Parathyroid adenoma (tissue), 2 donors: ENCODE results near the gene B3GAT2.

ENCODE experiments used
- H2AFZ ChIP-seq: fragments of 300-600 bp; sonication (generic); one replicate; pipeline ENCODE4 v1.7.0; 2017; ENCODE audit warnings: antibody characterized with exemption, mild to moderate bottlenecking
- H3K27ac ChIP-seq: fragments of 300-600 bp; sonication (generic); one replicate; pipeline ENCODE4 v1.7.0; 2017
- H3K27me3 ChIP-seq: fragments of 300-600 bp; sonication (generic); one replicate; pipeline ENCODE4 v1.7.0; 2017; ENCODE audit warnings: low read length; ENCODE audit not compliant: control insufficient read depth, insufficient read depth
- H3K36me3 ChIP-seq: fragments of 300-600 bp; sonication (generic); one replicate; pipeline ENCODE4 v1.7.0; 2017; ENCODE audit warnings: low read length; ENCODE audit not compliant: control insufficient read depth, insufficient read depth
- H3K4me1 ChIP-seq: fragments of 300-600 bp; sonication (generic); one replicate; pipeline ENCODE4 v1.7.0; 2017; ENCODE audit warnings: control low read depth
- H3K4me2 ChIP-seq: fragments of 300-600 bp; sonication (generic); one replicate; pipeline ENCODE4 v1.7.0; 2017; ENCODE audit warnings: low read length
- H3K4me3 ChIP-seq: fragments of 300-600 bp; sonication (generic); one replicate; pipeline ENCODE4 v1.7.0; 2017; ENCODE audit warnings: low read depth, low read length
- H3K79me2 ChIP-seq: fragments of 300-600 bp; sonication (generic); one replicate; pipeline ENCODE4 v1.7.0; 2017; ENCODE audit warnings: control low read depth
- H3K9ac ChIP-seq: fragments of 300-600 bp; sonication (generic); one replicate; pipeline ENCODE4 v1.7.0; 2017; ENCODE audit warnings: mild to moderate bottlenecking
- H3K9me3 ChIP-seq: fragments of 300-600 bp; sonication (generic); one replicate; pipeline ENCODE4 v1.7.0; 2017; ENCODE audit warnings: low read length; ENCODE audit not compliant: control insufficient read depth
- TF ChIP-seq, protein P1 (sequence below): fragments of 300-600 bp; sonication (generic); IDR thresholded peaks from one replicate; pipeline ENCODE4 v1.7.0; 2017; ENCODE audit warnings: antibody characterized with exemption, mild to moderate bottlenecking
- donor health status: primary hyperparathyroidism.

B3GAT2 gene

DNA sequence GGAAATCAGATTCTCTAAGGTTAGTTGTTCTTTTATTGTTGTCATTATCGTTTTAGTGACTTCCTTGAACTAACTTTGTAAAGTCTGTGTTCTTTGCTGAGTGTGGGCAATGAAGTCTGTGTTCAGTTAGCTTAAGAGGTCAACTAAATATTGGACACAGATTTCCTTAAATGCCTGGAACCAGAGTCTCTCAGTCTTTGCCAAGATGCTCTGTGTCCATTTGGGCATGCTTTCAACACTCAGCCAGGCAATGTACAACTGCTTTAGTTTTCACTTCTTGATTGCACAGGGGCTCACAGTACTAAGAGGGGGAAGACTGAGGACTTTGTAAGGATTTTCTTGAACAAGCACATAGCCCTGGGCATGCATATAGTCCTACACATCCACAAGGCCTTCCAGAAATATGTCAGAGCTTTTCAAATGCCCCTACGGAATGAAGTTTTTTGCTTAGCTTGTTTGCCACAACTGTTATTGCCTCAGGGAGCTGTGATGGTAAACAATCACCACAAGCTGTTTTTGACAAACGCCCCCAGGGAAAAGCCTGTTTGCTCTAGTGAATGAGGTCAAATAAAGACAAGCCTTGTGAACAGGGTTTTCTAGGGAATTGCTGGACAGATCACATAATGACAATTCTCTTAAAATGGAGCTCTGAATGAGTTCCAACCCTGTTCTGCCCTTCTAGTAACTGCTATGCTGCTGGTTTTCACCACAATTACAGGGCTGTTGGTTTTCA, 82.5 kb downstream of the B3GAT2 start:
- no peak overlapping the region for H3K4me3 ChIP-seq
- no peak overlapping the region for H3K27ac ChIP-seq
- no peaks in the 10 kb centered on the region for H3K36me3 ChIP-seq
- no peak overlapping the region for H2AFZ ChIP-seq
- no peak overlapping the region for H3K4me2 ChIP-seq
- H3K4me1 ChIP-seq, result no peaks in the 10 kb centered on the region
- TF ChIP-seq, protein P1, sequence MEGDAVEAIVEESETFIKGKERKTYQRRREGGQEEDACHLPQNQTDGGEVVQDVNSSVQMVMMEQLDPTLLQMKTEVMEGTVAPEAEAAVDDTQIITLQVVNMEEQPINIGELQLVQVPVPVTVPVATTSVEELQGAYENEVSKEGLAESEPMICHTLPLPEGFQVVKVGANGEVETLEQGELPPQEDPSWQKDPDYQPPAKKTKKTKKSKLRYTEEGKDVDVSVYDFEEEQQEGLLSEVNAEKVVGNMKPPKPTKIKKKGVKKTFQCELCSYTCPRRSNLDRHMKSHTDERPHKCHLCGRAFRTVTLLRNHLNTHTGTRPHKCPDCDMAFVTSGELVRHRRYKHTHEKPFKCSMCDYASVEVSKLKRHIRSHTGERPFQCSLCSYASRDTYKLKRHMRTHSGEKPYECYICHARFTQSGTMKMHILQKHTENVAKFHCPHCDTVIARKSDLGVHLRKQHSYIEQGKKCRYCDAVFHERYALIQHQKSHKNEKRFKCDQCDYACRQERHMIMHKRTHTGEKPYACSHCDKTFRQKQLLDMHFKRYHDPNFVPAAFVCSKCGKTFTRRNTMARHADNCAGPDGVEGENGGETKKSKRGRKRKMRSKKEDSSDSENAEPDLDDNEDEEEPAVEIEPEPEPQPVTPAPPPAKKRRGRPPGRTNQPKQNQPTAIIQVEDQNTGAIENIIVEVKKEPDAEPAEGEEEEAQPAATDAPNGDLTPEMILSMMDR, result no peak
- no peaks in the 10 kb centered on the region for H3K9me3 ChIP-seq
- H3K27me3 ChIP-seq, result no peaks in the 10 kb centered on the region
- H3K79me2 ChIP-seq, result no peaks in the 10 kb centered on the region
- H3K9ac ChIP-seq, result no peak overlapping the region

DNA sequence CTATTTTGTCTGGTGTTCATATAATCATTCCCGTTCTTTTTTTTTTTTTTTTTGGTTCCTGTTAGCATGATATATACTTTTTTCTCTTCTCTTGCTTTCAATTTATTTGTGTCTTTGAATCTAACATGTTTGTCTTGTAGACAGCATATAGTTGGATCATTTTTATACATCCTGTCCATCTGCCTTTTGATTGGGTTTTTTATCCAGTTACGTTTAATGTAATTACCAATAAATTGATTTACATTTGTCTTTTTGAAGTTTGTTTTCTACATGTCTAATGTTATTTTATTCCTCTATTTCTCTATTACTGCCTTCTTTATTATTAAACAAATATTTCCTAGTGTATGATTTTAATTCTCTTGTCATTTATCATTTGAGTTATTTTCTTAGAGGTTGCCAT, 84.4 kb downstream of the B3GAT2 start:
- Histone ChIP-seq H3K27me3 (no peaks in the 10 kb centered on the region), H3K9me3 (no peaks in the 10 kb centered on the region), H3K4me3 (no peak overlapping the region), H2AFZ (no peak overlapping the region), H3K4me1 (no peaks in the 10 kb centered on the region), H3K36me3 (no peaks in the 10 kb centered on the region), H3K79me2 (no peaks in the 10 kb centered on the region), H3K27ac (no peak overlapping the region), H3K9ac (no peak overlapping the region), H3K4me2 (no peak overlapping the region)
- TF ChIP-seq, protein P1, result no peak

DNA sequence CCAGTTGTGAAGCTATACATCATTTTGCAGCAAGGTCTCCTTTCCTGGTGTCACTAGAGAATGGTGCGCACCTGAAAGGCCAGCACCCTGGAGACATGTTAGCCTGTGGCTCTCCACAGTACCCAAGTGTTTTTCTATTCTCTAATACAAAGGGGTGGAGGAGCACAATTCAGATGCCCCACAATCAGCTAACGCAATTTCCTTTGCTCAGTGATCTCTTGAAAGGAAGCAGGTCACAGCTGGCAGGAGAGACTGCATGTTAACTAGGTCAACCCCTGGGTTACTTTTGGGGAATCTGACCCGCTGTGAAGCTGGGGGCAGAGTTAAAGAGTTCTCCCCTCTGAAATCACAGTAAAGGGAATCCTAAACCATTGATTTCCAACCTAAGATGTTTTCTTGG, 92.5 kb downstream of the B3GAT2 start:
- H3K36me3 ChIP-seq, result no peaks in the 10 kb centered on the region
- H2AFZ ChIP-seq, result no peak overlapping the region
- no peak overlapping the region for H3K27ac ChIP-seq
- no peak overlapping the region for H3K4me3 ChIP-seq
- no peaks in the 10 kb centered on the region for H3K79me2 ChIP-seq
- no peak overlapping the region for H3K4me2 ChIP-seq
- no peaks in the 10 kb centered on the region for H3K27me3 ChIP-seq
- H3K9ac ChIP-seq, result no peak overlapping the region
- no peaks in the 10 kb centered on the region for H3K9me3 ChIP-seq
- TF ChIP-seq, protein P1, result no peak
- H3K4me1 ChIP-seq, result no peaks in the 10 kb centered on the region

DNA sequence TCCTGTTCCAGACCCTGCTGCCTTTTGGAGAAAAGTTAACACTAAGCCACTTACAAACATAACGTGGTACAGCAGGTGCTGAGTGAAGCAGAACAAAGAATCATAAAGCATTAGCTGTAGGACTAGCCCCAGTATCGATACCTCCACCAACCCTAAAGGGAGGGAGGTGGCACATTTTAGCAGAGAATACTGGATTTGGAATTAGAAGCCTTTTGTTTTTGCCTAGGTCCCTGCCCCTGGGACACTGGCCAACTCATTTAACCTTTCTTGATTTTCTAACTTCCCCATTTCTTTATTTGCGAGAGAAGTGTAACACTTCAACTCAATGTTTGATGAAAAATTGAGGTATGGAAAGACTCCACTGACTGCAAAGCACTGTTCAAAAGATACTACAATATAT, 93.5 kb downstream of the B3GAT2 start:
- Histone ChIP-seq H3K27ac (no peak overlapping the region), H3K4me2 (no peak overlapping the region), H3K79me2 (no peaks in the 10 kb centered on the region), H3K9me3 (no peaks in the 10 kb centered on the region), H3K27me3 (no peaks in the 10 kb centered on the region), H3K4me1 (no peaks in the 10 kb centered on the region), H3K36me3 (no peaks in the 10 kb centered on the region), H2AFZ (no peak overlapping the region), H3K9ac (no peak overlapping the region), H3K4me3 (no peak overlapping the region)
- TF ChIP-seq, protein P1, result no peak

DNA sequence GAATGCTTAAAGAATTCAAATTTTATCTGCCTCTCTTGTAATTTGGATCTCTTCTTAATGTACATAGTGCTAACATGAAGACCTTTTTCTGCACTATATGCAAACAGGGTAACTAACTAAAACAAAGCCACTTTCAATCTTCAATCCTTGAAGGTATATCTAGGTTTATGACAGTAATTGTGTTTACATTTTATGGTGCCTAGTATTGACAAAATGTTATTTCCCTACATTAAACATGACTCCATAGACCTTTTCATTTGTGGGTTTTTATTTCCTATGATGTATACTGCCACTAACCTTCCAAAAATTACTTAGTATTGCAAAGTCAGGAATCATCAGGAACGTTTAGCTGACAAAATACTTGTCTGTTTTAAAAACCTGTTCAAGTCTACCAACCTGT, 95.9 kb downstream of the B3GAT2 start:
- Histone ChIP-seq H3K4me3 (no peak overlapping the region), H3K27me3 (no peaks in the 10 kb centered on the region), H3K9me3 (no peaks in the 10 kb centered on the region), H3K4me1 (no peaks in the 10 kb centered on the region), H3K27ac (no peak overlapping the region), H3K36me3 (no peaks in the 10 kb centered on the region), H3K9ac (no peak overlapping the region), H3K79me2 (no peaks in the 10 kb centered on the region), H2AFZ (no peak overlapping the region), H3K4me2 (no peak overlapping the region)
- TF ChIP-seq, protein P1, result no peak
